Adrenal gland (tissue), 12 donors: ENCODE measurements around the gene DBT. TPM values are rescaled to one million over a fixed set of nuclear protein-coding genes. Genes with fewer than 3 reads are reported as not detected.
A peak's percentile ranks its signal among the peaks of the same experiment; 100 is the strongest.

ENCODE experiments used
- DNase-seq, 7 donors: peaks; one replicate each; pipeline ENCODE4 v3.0.0-alpha.2; 2019 to 2020
- H3K27ac ChIP-seq, 5 donors: fragments of 200-600 bp; sonication (generic) in 4 of 5; 1 replicate in 3 of 5; 2 replicates in 2 of 5; pipeline versions ENCODE4 v1.5.1 to v1.8.0; 2016 to 2020; ENCODE audit warnings: mild to moderate bottlenecking in 1 of 5
- H3K27me3 ChIP-seq: fragments of 200-600 bp; 2 replicates; pipeline ENCODE4 v1.8.0; 2021
- H3K36me3 ChIP-seq, 2 donors: fragments of 200-600 bp; replicated peaks in 1 of 2; 1 replicate in 1 of 2; 2 replicates in 1 of 2; pipeline versions ENCODE4 v1.5.1 to v1.8.0; 2018 to 2022
- H3K4me1 ChIP-seq, 2 donors: fragments of 200-600 bp; replicated peaks in 1 of 2; 1 replicate in 1 of 2; 2 replicates in 1 of 2; pipeline versions ENCODE4 v1.5.1 to v1.8.0; 2018 to 2021
- H3K4me3 ChIP-seq, 4 donors: fragments of 200-600 bp; sonication (generic) in 3 of 4; one replicate each; pipeline ENCODE4 v1.5.1; 2016 to 2018
- H3K9me3 ChIP-seq, 3 donors: fragments of 200-600 bp; sonication (generic) in 1 of 3; replicated peaks in 1 of 3; 1 replicate in 2 of 3; 2 replicates in 1 of 3; pipeline versions ENCODE4 v1.5.1 to v1.8.0; 2016 to 2021
- CTCF ChIP-seq, 6 experiments: fragments of 450-650 bp in 4 of 6; fragments of 200-600 bp in 2 of 6; sonication (generic) in 1 of 6; IDR thresholded peaks; 1 replicate in 5 of 6; 2 replicates in 1 of 6; pipeline versions ENCODE4 v1.5.1 to v1.8.0; 2016 to 2021; ENCODE audit warnings: antibody characterized with exemption in 6 of 6, mild to moderate bottlenecking in 2 of 6, moderate library complexity in 1 of 6
- POLR2A ChIP-seq, 2 donors: fragments of 450-650 bp; IDR thresholded peaks; one replicate each; pipeline ENCODE4 v1.6.1; 2017; ENCODE audit warnings: antibody characterized with exemption in 2 of 2, mild to moderate bottlenecking in 2 of 2, moderate library complexity in 1 of 2
- WGBS, 4 donors: extraction: QIAGEN DNeasy Blood & Tissue Kit in 2 of 4; methylation state at CpG; one replicate each; pipeline versions ENCODE4 v1.1.5 to v1.1.7; 2013 to 2017; 5-methylcytosine and 5-hydroxymethylcytosine counted together
- intact Hi-C, 2 donors: fragments of 100-400 bp; cut with DNase I; formaldehyde crosslinking; loops; one replicate each; pipeline versions ENCODE4 v1.14.1 to v1.15.0; 2022 to 2023
- polyA plus RNA-seq, 3 donors: library from polyadenylated mRNA; stranded (reverse); fragments of 200-250 nt in 2 of 3; fragments of 350-450 nt in 1 of 3; fragmentation: Illumina TruSeq in 1 of 3; extraction: RNeasy Lipid Tissue Mini Kit (QIAGEN cat#74804) in 1 of 3; gene quantifications; one replicate each; pipeline ENCODE4 v1.2.3, GENCODE V29; 2013 to 2014
- total RNA-seq, 9 donors: library from RNA; depleted of rRNA in 4 of 9; stranded (reverse); fragments of >200 nt in 4 of 9; fragments of 120-200 nt in 1 of 9; fragmentation: NEBNext Ultra II Directional in 1 of 9; extraction: Animal tissue kit (Norgen Biotek cat#: 25700) in 1 of 9; gene quantifications; one replicate each; pipeline versions ENCODE4 v1.1.0 to v1.2.4, GENCODE V29; 2013 to 2023
- donor health status: healthy with polysubstance abuse.
- donor health status: Bipolar disorder and iron deficiency.
- donor health status: DM: yes; HTN: yes; CAD: no.
- donor health status: DM: no; HTN: no; CAD: no.
- donor health status: DM: no; HTN: no; CAD: no.
- donor health status: DM: yes; HTN: yes; CAD: no.

Gene DBT
- total and polyA plus RNA-seq, 12 donors: 3.1 to 44.9 (median 17.8) TPM

- peaks cover 0 to 12% of the 10 kb centered on the region in 2 donors for H3K4me1 ChIP-seq
- TF ChIP-seq CTCF (IDR thresholded peaks at IDR 0.05): no peak
- no peak for TF ChIP-seq POLR2A (IDR thresholded peaks at IDR 0.05)
- peaks cover 0 to 14% of the 10 kb centered on the region in 2 donors for H3K36me3 ChIP-seq
These were observed 17.5 kb downstream of the DBT start for GRCh38 chr1:100232156-100232555.

GRCh38 chr1:100231721-100232120 lies 17.9 kb downstream of the DBT start:
- Histone ChIP-seq H3K4me3 (no peak overlapping the region), H3K9me3 (no peaks in the 10 kb centered on the region), H3K27ac (no peak overlapping the region), H3K36me3 (peaks cover 0 to 14% of the 10 kb centered on the region in 2 donors), H3K27me3 (no peaks in the 10 kb centered on the region), H3K4me1 (peaks cover 0 to 12% of the 10 kb centered on the region in 2 donors)
- WGBS, 4 donors: 97 to 100% (median 98%) methylated on average over 2 of the region's 2 CpGs
- intact Hi-C loops: no loop called here
- no peak for TF ChIP-seq CTCF (IDR thresholded peaks at IDR 0.05)
- no peak for TF ChIP-seq POLR2A (IDR thresholded peaks at IDR 0.05)
- DNase-seq: no peak

More at GRCh38 chr1:100232156-100232555, 17.5 kb downstream of the DBT start:
- no peaks in the 10 kb centered on the region for H3K9me3 ChIP-seq
- H3K27ac ChIP-seq: no peak overlapping the region
- no peak for DNase-seq
- WGBS, 4 donors: 95 to 100% (median 100%) methylated on average over 1 of the region's 1 CpG
- no peak overlapping the region for H3K4me3 ChIP-seq
- intact Hi-C loops: no loop called here
- no peaks in the 10 kb centered on the region for H3K27me3 ChIP-seq

GRCh38 chr1:100230765-100231164 lies 18.9 kb downstream of the DBT start:
- Histone ChIP-seq H3K4me1 (peaks cover 0 to 12% of the 10 kb centered on the region in 2 donors), H3K27me3 (no peaks in the 10 kb centered on the region), H3K9me3 (no peaks in the 10 kb centered on the region), H3K36me3 (peaks cover 0 to 14% of the 10 kb centered on the region in 2 donors), H3K27ac (no peak overlapping the region), H3K4me3 (no peak overlapping the region)
- WGBS, 4 donors: 89 to 97% (median 93%) methylated on average over 2 of the region's 2 CpGs
- TF ChIP-seq POLR2A (IDR thresholded peaks at IDR 0.05): no peak
- no peak for TF ChIP-seq CTCF (IDR thresholded peaks at IDR 0.05)
- intact Hi-C loops: no loop called here
- DNase-seq: no peak

- Histone ChIP-seq H3K27me3 (no peaks in the 10 kb centered on the region), H3K4me3 (peak overlapping the region in 1 of 4 donors; percentile 20), H3K36me3 (peaks cover 0 to 14% of the 10 kb centered on the region in 2 donors), H3K27ac (peak overlapping the region in 2 of 5 donors; percentile 6 to 25), H3K9me3 (no peaks in the 10 kb centered on the region), H3K4me1 (peaks cover 0 to 12% of the 10 kb centered on the region in 2 donors)
- intact Hi-C loops: no loop called here
- DNase-seq: peak in 6 of 7 donors; percentile 30 to 71 (median 47)
- WGBS, 4 donors: 40 to 54% (median 44%) methylated on average over 4 of the region's 4 CpGs
- TF ChIP-seq POLR2A (IDR thresholded peaks at IDR 0.05) (peak in 1 of 2 donors; percentile 25), CTCF (IDR thresholded peaks at IDR 0.05) (no peak)
These were observed 19.8 kb downstream of the DBT start for GRCh38 chr1:100229681-100230443.
